ENCODE data around the gene TMEM170B.
A peak's percentile ranks its signal among the peaks of the same experiment; 100 is the strongest.

TMEM170B gene

DNA sequence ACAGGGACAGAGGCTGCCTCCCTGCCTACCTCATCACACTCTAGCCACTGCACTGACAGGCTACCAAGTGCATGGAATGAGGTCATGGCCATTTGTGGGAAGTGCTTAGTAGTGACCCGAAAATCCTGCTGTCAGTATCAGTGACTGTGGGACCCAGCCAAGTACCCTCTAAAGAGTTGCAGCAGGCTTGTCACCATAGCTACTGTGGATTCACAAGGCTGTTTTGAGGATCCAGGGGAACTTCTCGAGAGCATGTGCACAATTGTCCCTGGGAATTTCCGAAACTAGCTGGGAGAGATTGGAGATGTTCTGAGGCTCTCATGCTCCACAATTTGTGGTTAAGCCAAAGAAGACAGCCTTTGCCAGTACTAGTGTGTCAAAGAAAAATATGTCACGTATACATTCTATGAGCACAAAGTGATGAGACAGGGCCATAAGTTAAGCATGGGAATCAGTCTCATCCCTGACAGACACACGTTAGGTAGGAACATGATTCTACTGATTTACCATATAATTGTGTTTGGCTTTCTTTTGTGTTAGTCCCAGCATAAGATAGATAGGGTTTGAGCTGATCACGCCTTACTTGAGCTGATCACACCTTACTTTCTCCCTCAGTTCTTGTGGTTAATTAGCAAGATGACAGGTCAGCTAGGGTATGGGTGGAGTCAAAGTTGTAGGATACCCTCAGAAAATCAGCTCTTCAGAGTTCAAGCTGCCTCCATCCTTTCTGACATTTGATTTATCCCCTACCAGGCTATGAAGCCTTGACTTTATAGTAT is 42.6 kb upstream of the TMEM170B start:
- TF ChIP-seq, protein P1, sequence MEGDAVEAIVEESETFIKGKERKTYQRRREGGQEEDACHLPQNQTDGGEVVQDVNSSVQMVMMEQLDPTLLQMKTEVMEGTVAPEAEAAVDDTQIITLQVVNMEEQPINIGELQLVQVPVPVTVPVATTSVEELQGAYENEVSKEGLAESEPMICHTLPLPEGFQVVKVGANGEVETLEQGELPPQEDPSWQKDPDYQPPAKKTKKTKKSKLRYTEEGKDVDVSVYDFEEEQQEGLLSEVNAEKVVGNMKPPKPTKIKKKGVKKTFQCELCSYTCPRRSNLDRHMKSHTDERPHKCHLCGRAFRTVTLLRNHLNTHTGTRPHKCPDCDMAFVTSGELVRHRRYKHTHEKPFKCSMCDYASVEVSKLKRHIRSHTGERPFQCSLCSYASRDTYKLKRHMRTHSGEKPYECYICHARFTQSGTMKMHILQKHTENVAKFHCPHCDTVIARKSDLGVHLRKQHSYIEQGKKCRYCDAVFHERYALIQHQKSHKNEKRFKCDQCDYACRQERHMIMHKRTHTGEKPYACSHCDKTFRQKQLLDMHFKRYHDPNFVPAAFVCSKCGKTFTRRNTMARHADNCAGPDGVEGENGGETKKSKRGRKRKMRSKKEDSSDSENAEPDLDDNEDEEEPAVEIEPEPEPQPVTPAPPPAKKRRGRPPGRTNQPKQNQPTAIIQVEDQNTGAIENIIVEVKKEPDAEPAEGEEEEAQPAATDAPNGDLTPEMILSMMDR (IDR thresholded peaks at IDR 0.05; ENCODE audit: low read depth, low read length): no peak
- DNase-seq (ENCODE audit: low read depth in 2 of 2): peak in 1 of 2 donors; percentile 22
- no peak overlapping the region for H3K4me3 ChIP-seq (replicated peaks in 1 of 2; ENCODE audit: low read depth in 2 of 2, low read length in 2 of 2)

- H3K4me3 ChIP-seq (replicated peaks in 1 of 2; ENCODE audit: low read depth in 2 of 2, low read length in 2 of 2): no peak overlapping the region
- DNase-seq (ENCODE audit: low read depth in 2 of 2): no peak
- TF ChIP-seq, protein P1 (IDR thresholded peaks at IDR 0.05; ENCODE audit: low read depth, low read length): no peak
Observed at GRCh38 chr6:11495565-11496145, 41.9 kb upstream of the TMEM170B start.

DNA sequence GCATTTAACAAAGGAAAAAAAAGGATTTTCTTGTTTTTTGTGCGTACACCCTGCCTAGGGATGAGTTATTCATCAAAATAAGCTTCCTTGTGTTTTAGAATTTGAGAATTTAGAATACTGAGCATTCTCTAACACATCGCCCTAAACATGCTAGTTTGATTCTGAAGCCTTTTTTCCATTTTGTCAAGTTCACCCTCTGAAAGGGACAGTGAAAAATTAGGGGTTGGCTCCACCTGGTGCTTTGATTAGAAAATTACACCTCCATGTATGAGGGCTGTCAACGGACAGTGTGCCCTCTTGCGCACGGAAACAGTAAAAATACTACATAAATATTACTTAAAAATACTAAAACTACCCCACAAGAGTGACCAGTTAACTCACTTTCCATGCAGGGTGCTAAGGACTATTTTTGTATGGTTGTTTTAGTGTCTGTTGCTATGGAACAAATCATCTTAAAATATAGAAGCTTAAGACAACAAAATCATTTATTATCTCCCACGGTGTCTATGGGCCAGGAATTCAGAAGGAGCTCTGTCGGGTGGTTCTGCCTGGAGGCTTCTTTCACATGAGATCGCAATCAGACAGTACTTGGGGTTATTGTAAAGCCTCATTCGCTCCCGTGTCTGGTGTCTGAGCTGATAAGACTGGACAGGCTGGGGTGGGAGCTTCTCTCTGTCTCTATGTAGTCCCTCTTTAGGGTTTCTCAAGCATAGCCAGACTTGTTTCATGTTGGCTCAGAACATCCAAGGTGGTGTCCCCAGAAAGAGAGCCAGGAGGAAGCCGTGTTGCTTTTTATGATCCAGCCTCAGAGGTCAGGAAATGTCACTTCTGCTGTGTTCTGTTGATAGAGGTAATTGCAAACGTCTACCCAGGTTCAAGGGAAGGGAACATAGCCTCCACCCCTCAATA is 41.1 kb upstream of the TMEM170B start:
- no peak overlapping the region for H3K4me3 ChIP-seq (replicated peaks in 1 of 2; ENCODE audit: low read depth in 2 of 2, low read length in 2 of 2)
- DNase-seq (ENCODE audit: low read depth in 2 of 2): peak; percentile 90 to 93
- TF ChIP-seq, protein P1 (IDR thresholded peaks at IDR 0.05; ENCODE audit: low read depth, low read length): peak; percentile 73

- no peak overlapping the region for H3K4me3 ChIP-seq (replicated peaks in 1 of 2; ENCODE audit: low read depth in 2 of 2, low read length in 2 of 2)
- TF ChIP-seq, protein P1 (IDR thresholded peaks at IDR 0.05; ENCODE audit: low read depth, low read length): no peak
- no peak for DNase-seq (ENCODE audit: low read depth in 2 of 2)
Observed at GRCh38 chr6:11497107-11497506, 40.4 kb upstream of the TMEM170B start.

GRCh38 chr6:11497881-11498280 is 39.7 kb upstream of the TMEM170B start:
- H3K4me3 ChIP-seq (replicated peaks in 1 of 2; ENCODE audit: low read depth in 2 of 2, low read length in 2 of 2): no peak overlapping the region
- TF ChIP-seq, protein P1 (IDR thresholded peaks at IDR 0.05; ENCODE audit: low read depth, low read length): no peak
- no peak for DNase-seq (ENCODE audit: low read depth in 2 of 2)

DNA sequence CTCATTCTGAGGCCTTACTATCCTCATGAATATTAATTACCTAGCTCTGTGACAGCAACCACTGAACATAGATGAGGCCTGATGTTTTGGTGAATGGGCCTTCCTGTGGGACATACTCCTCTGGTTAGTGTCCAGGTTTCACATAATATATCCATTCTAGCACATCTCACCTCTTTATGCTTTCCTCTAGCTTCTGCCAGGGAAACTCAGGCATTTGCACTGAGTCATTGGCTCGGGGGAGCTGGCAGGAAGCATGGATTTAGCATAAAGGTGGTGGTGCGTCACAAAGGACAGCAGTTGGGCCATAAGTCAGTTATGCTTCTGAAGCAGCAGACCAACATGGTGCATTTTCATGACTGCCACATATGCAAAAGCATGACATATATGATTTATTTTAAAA is 37.5 kb upstream of the TMEM170B start:
- peak; percentile 65 to 91 for DNase-seq (ENCODE audit: low read depth in 2 of 2)
- H3K4me3 ChIP-seq (replicated peaks in 1 of 2; ENCODE audit: low read depth in 2 of 2, low read length in 2 of 2): no peak overlapping the region
- TF ChIP-seq, protein P1 (IDR thresholded peaks at IDR 0.05; ENCODE audit: low read depth, low read length): no peak
